GM21528 (cell line): ENCODE data around the gene DHRS7.

Experiments used
- ATAC-seq: cut with Tn5 transposase; IDR thresholded peaks from one replicate; pipeline ENCODE4 v1.9.1; 2021; ENCODE audit warnings: mild to moderate bottlenecking, moderate library complexity; ENCODE audit not compliant: unreplicated experiment, low FRiP score

DHRS7 gene

DNA sequence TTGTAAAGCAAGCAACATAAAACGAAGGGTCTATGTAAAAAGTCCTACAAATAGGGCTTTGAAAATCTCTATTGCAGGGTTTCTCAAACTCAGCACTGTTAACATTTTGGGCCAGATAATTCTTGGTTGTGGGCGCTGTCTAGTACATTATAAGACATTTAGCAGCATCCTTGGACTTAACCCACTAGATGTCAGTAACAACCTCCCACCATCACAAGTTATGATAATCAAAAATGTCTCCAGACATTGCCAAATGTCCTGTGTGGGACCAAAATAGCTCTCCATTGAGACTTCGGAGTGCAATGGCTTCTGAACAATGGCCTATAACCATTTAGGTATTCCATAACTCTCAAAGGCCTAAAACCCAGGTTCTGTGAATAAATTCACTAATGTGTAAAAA, 22.9 kb upstream of the DHRS7 start:
- no peak for ATAC-seq

- no peak for ATAC-seq
Observed at GRCh38 chr14:60184905-60185555, 19.8 kb upstream of the DHRS7 start.

DNA sequence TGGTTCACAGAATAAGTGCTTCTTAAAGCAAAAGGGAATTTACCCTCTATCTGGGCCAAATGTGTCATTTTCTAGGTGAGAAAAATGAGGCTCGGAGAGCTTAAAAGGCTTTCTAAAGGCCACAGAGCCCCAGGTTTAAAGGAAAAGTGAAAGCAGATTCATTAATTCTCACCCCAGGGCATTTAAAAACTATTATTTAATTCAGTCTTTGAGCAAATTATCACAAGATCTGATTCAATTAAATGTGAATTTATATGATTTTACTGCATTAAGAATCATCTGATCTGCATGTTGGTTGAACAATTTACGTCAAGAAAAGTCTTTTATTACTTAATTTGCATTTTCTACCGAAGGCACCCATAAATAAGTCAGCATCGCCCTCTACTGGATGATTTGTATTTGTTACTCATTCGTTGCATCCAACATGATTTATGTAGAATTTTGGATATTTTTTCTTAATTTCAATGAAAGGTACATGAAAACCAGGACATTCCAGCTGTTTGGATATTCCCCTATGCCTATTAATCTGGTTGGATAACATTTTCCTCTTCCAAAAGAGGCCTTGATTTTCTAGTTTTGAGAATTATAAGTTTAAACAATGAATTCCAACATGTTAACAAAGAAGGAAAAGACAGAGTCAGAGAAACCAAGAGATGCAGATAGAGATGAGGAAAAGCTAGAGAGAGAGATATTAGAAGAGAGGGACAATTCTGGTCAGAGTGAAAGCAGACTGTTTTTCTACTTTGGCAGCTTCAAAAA, 19.1 kb upstream of the DHRS7 start:
- ATAC-seq: peak; percentile 50

- peak; percentile 55 for ATAC-seq
Observed at GRCh38 chr14:60183741-60184140, 18.5 kb upstream of the DHRS7 start.

DNA sequence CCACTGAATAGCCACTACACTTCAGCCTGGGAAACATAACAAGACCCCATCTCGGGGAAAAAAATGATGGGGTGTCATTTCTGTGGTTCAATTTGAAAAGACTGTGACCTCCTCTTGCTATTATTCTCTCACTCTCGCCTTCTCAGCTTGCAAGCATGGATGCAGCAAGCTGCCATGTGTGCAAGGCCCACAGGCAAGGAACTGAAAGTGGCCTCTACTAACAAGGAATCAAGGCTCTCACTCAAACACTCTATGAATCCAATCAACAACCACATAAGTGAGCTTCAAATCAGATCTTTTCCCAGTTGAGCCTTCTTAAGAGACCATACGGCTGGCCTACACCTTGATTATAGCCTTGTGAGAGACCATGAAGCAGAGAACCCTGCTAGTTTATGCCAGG, 17.9 kb upstream of the DHRS7 start:
- ATAC-seq: no peak

- no peak for ATAC-seq
Observed at GRCh38 chr14:60179431-60179869, 14.3 kb upstream of the DHRS7 start.

DNA sequence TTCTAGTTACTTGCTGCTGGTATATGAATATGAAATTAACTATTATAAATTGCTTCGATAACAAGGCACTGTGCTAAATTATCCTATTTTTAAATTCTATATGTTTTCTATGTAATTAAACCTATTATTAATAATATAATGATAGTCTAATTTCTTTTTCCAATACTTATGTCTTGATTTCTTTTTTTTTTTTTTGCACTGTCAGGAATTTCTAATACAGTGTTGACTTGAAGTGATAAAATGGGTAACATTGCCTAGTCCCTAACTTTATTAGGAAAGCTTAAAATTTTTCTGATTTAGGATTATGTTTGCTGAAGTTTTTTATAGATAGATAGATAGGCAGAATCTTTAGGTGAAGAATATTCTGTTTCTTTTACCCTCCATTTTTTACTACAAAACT, 13.6 kb upstream of the DHRS7 start:
- no peak for ATAC-seq

DNA sequence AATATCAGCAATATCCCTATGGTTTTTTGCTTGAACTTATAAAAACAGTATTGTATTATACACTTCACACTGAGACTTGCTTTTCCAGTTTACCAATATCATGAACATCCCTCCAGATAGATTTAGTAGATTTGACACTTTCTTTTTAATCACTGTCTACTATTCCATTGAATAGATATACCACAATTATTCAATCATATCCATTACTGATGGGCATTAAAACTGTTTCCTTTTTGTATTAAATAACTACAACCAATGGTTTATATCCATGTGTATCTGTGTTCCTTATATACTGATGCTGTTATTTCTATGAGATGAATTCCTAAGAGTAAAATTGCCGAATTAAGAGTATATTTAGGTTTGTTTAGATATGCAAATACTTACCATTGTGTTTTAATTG, 13.0 kb upstream of the DHRS7 start:
- no peak for ATAC-seq

DNA sequence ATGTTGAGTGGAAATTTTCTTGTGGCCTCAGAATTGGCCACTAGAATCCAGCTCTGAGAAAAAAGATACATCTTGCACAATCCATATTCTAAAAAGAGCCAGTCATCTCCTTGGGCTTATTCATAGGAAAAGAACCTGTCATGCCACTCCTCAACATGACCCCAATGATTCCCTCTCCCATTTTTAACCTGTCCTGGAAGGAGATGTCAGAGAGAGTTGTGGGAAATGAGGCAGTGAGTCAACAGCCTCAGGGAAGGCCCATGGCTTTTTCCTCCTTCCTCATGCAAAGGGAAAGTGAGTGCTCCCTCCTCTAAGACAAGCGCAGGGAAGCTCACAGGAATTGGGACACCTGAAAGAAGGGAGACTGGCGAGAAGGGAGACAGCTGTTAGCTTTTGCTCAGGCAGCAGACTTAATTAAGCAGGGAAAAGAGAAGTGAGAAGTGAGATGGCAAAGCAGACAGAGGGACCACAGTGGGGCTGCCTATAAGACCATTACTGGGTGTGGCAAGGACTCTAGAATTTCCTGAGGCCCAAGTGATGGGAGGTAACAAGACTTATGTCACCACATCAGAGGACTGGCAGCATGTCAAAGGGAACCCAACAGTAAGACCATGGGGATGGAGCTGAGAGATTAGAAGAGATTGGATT, 10.2 kb upstream of the DHRS7 start:
- no peak for ATAC-seq

DNA sequence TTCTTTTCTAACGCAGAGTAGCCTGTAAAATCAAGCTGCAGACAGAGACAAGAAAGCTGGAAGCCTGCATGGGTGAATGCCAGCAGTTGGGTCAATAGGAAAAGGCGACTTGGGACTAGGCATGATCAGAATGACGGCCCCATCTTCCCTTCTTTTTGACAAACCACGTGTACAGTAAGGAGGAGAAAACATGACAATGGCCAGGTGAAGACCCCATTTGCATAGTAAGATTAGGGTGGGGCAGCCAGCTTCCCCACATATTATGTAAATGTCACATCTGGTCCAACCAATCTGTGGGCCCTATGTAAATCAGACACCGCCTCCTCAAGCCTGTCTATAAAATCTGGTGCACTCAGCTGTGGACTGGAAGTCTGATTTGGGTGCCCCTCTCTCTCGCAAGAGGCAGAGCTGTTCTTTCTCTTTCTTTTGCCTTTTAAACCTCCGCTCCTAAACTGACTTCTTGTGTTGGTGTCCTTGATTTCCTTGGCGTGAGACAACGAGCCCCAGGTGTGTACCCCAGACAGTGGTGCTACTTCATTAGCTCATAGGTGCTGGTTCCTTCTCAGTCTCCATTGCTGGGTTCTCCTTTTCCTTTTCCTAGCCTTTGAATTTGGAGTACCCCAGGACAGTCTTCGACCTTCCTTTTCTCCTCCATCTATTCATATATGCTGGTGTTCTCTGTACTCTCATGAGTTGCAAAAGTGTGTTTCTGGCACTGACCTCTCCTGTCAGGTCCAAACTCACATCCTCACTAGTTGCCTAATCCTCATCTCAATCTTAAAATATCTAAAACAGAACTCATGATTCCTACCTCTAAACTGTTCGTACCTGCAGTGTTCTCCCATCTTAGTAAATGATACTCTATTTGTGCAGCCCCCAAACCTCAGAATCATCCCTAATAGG, 9.4 kb upstream of the DHRS7 start:
- no peak for ATAC-seq

- no peak for ATAC-seq
Observed at GRCh38 chr14:60171690-60172089, 6.5 kb upstream of the DHRS7 start.

GRCh38 chr14:60170948-60171347, 5.8 kb upstream of the DHRS7 start:
- ATAC-seq: no peak

GRCh38 chr14:60169722-60170121, 4.5 kb upstream of the DHRS7 start:
- ATAC-seq: no peak

- ATAC-seq: no peak
Observed at GRCh38 chr14:60166142-60166541, 944 bp upstream of the DHRS7 start.

GRCh38 chr14:60165547-60165876, 314 bp upstream of the DHRS7 start:
- peak; percentile 21 for ATAC-seq

GRCh38 chr14:60164404-60164711, 840 bp downstream of the DHRS7 start:
- no peak for ATAC-seq

GRCh38 chr14:60163693-60164092, 1.5 kb downstream of the DHRS7 start:
- ATAC-seq: no peak

DNA sequence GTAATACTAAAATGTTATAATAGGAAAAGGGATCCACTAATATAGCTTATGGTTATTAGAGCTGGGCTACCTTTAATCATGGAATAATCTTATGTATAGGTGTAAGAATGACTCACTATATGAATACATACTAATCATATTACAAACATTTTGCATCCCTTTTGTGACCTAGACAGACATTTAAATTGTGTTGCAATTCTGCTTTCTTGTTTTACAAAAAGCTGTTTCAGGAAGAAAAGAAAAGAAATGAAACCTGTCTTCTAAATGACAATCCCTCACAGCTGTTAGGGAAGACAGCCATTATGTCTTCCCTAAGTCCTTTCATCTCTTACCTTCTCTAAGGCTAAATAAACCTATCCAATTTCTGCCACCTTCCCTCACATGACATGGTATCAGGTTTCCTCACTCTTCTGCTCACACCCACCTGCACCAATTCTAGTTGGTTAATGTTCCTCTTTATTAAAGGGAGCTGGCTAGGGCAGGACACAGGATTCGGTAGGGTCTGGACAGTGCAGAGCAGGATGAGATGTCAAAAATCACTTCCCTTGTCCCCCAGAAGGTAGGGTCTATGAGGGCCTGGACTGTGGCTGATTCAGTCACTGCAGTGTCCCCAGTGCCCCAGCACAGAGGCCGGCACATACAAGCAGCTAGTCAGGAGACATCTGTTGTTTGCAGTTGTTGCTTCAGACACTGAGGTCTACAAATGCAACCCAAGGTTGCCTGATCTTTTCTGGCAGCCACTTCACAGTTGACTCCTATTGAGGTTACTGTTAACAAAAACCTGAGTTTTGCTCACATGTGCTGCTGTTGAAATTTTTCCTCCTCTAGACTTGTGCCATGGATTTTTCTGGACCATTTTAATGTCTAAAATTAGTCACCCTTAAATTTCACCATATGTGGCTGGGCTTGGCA, 3.7 kb downstream of the DHRS7 start:
- no peak for ATAC-seq

GRCh38 chr14:60160422-60160821, 4.8 kb downstream of the DHRS7 start:
- no peak for ATAC-seq

DNA sequence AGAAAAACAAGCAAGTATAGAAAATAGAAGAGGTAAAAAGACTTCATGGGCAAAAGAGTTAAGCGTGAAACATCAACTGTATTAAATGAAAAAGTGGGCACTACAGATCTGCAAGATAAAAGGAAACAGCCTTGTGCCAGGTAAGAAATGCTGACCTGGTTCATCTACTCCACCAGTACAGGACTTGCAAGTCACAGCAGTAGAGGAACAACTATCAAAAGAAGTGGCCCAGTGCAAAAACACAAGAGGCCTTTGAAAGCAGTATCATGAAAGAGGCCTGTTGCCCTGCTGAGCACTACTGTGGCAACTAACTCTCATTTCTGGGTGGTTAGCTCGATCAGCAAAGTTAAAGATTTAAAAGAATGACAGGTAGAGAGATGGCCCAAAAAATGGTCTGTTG, 10.5 kb downstream of the DHRS7 start:
- ATAC-seq: no peak
